AG04449 (cell line): ENCODE results near the gene GSK3B.

Experiments
- CTCF ChIA-PET: fragments of 350-600 bp; formaldehyde crosslinking; extraction: SDS; loops from one replicate; lab custom pipeline; 2021; ENCODE audit warnings: antibody characterized with exemption; lab: Yijun Ruan, JAX
- POLR2A ChIA-PET: fragments of 400-600, 350-600 bp; formaldehyde crosslinking; extraction: SDS; loops from one replicate; lab custom pipeline; 2020; ENCODE audit warnings: antibody characterized with exemption, inconsistent platforms; lab: Yijun Ruan, JAX
- DNase-seq: peaks from one replicate; pipeline ENCODE4 v3.0.0-alpha.2; 2010; ENCODE audit warnings: low read depth, low spot score
- H3K4me3 ChIP-seq: 2 replicates; pipeline ENCODE4 v1.5.1; 2011; ENCODE audit warnings: low read depth, mild to moderate bottlenecking, control low read depth, low read length
- TF ChIP-seq, protein P1 (sequence below): IDR thresholded peaks from one replicate; pipeline ENCODE4 v1.5.1; 2011; ENCODE audit warnings: mild to moderate bottlenecking, moderate library complexity, low read length, control low read depth, inconsistent platforms; ENCODE audit not compliant: insufficient read depth; ENCODE audit errors: missing control alignments

GSK3B gene

DNA sequence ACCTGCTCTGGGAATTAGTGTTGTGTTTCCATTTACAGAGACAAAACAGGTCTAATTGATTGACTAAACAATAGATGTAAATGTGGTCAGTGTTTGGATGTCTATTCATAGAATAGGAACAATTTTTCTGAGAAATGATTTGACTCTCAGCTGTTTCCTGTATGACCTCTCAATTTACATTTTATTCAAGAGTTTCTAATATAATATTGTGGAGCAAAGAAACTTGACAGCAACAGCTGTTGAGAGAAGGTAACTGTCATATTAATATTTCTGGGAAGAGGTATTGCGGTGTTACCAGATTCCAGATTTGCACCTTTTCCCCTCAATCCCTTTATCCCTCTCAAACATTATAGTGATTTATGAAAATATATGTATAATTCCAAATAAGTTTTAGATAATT is 316.1 kb downstream of the GSK3B start:
- ChIA-PET POLR2A (no interaction called here), CTCF (no interaction called here)
- no peak overlapping the region for H3K4me3 ChIP-seq
- no peak for DNase-seq
- TF ChIP-seq, protein P1, sequence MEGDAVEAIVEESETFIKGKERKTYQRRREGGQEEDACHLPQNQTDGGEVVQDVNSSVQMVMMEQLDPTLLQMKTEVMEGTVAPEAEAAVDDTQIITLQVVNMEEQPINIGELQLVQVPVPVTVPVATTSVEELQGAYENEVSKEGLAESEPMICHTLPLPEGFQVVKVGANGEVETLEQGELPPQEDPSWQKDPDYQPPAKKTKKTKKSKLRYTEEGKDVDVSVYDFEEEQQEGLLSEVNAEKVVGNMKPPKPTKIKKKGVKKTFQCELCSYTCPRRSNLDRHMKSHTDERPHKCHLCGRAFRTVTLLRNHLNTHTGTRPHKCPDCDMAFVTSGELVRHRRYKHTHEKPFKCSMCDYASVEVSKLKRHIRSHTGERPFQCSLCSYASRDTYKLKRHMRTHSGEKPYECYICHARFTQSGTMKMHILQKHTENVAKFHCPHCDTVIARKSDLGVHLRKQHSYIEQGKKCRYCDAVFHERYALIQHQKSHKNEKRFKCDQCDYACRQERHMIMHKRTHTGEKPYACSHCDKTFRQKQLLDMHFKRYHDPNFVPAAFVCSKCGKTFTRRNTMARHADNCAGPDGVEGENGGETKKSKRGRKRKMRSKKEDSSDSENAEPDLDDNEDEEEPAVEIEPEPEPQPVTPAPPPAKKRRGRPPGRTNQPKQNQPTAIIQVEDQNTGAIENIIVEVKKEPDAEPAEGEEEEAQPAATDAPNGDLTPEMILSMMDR, result no peak

- H3K4me3 ChIP-seq, result no peak overlapping the region
- ChIA-PET POLR2A (no interaction called here), CTCF (no interaction called here)
- TF ChIP-seq, protein P1, result no peak
- no peak for DNase-seq
Observed at GRCh38 chr3:119776304-119776703, 317.9 kb downstream of the GSK3B start.

GRCh38 chr3:119774444-119774843 is 319.8 kb downstream of the GSK3B start:
- DNase-seq, result no peak
- ChIA-PET CTCF (no interaction called here), POLR2A (no interaction called here)
- TF ChIP-seq, protein P1, result no peak
- H3K4me3 ChIP-seq, result no peak overlapping the region
